CD4-positive, CD25-positive, alpha-beta regulatory T cell (primary cell): ENCODE results near the gene XCR1. TPM values are rescaled to one million over a fixed set of nuclear protein-coding genes. Genes with fewer than 3 reads are reported as not detected.
"Not testable (repeated sequence)": the region's sequence is repeated elsewhere in the genome, so short reads cannot be mapped to it uniquely, and the experiment has no call there.

Source experiments
- ATAC-seq, 2 donors: fragments of 150-1000 bp; cut with Tn5 transposase; one replicate each; pipeline ENCODE4 v1.10.0; 2021; ENCODE audit warnings: low read depth in 2 of 2, moderate number of reproducible peaks in 2 of 2, moderate library complexity in 1 of 2
- DNase-seq, 3 donors: peaks; one replicate each; pipeline versions ENCODE4 v3.0.0 to v3.0.0-alpha.2; 2012 to 2022; ENCODE audit warnings: mixed read lengths in 1 of 3
- H3K27ac ChIP-seq: one replicate; pipeline ENCODE4 v1.7.0; 2013; ENCODE audit warnings: mild to moderate bottlenecking, low read length; ENCODE audit not compliant: insufficient read depth, poor library complexity, severe bottlenecking
- H3K27me3 ChIP-seq: one replicate; pipeline ENCODE4 v1.7.0; 2013; ENCODE audit warnings: low read length; ENCODE audit not compliant: control insufficient read depth, insufficient read depth
- H3K36me3 ChIP-seq: one replicate; pipeline ENCODE4 v1.7.0; 2013; ENCODE audit warnings: mild to moderate bottlenecking, low read length, moderate library complexity; ENCODE audit not compliant: control insufficient read depth, insufficient read depth
- H3K4me1 ChIP-seq: 2 replicates; pipeline ENCODE4 v1.7.0; 2013; ENCODE audit warnings: mild to moderate bottlenecking, low read length; ENCODE audit not compliant: insufficient read depth, control insufficient read depth, poor library complexity, severe bottlenecking
- H3K4me3 ChIP-seq: one replicate; pipeline ENCODE4 v1.7.0; 2013; ENCODE audit warnings: low read depth, mild to moderate bottlenecking, low read length, moderate library complexity
- H3K9me3 ChIP-seq, 2 experiments: 1 replicate in 1 of 2; 2 replicates in 1 of 2; pipeline ENCODE4 v1.7.0; 2013; ENCODE audit warnings: low read length in 2 of 2, mild to moderate bottlenecking in 1 of 2, moderate library complexity in 1 of 2; ENCODE audit not compliant: control insufficient read depth in 2 of 2
- H3K27ac Mint-ChIP-seq, 3 donors: one replicate each; pipeline ENCODE4 v1.8.0; 2020 to 2022; ENCODE audit warnings: mild to moderate bottlenecking in 3 of 3, mixed read lengths in 3 of 3, moderate library complexity in 2 of 3
- H3K27me3 Mint-ChIP-seq: one replicate; pipeline ENCODE4 v1.8.0; 2022; ENCODE audit warnings: mild to moderate bottlenecking, mixed read lengths
- H3K36me3 Mint-ChIP-seq: one replicate; pipeline ENCODE4 v1.8.0; 2020; ENCODE audit warnings: mixed read lengths
- H3K4me1 Mint-ChIP-seq, 4 donors: one replicate each; pipeline ENCODE4 v1.8.0; 2020 to 2022; ENCODE audit warnings: mixed read lengths in 4 of 4, mild to moderate bottlenecking in 1 of 4
- H3K4me3 Mint-ChIP-seq, 4 donors: one replicate each; pipeline ENCODE4 v1.8.0; 2020 to 2022; ENCODE audit warnings: mild to moderate bottlenecking in 4 of 4, mixed read lengths in 4 of 4, moderate library complexity in 3 of 4
- H3K9me3 Mint-ChIP-seq, 7 donors: one replicate each; pipeline ENCODE4 v1.8.0; 2020 to 2022; ENCODE audit warnings: mixed read lengths in 7 of 7, mild to moderate bottlenecking in 3 of 7, moderate library complexity in 2 of 7
- polyA plus RNA-seq, 4 donors: library from polyadenylated mRNA; unstranded; fragments of 300-500 nt; fragmentation: Illumina TruSeq; gene quantifications; one replicate each; pipeline ENCODE4 v1.2.3, GENCODE V29; 2021
- total RNA-seq: library from RNA; stranded (reverse); gene quantifications from one replicate; pipeline ENCODE4 v1.2.3, GENCODE V29; 2022

XCR1 gene
- total and polyA plus RNA-seq, 5 donors from 2014 or later = not detected

DNA sequence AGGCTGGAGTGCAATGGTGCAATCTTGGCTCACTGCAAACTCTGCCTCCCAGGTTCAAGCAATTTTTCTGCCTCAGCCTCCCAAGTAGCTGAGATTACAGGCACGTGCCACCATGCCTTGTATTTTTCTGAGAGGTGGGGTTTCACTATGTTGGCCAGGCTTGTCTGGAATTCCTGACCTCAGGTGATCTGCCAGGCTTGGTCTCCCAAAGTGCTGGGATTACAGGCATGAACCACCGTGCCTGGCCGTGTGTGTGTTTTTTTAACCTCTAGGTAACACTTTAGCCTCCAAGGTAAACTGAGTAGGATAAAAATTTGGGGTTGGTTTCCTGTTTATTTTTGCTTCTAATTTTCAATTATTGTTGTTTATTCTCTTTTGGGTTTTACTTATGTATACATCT is 10.8 kb upstream of the XCR1 start:
- H3K9me3 ChIP-seq, H3K4me3 Mint-ChIP-seq, H3K4me1 Mint-ChIP-seq, H3K27ac ChIP-seq, DNase-seq, H3K27ac Mint-ChIP-seq, H3K4me3 ChIP-seq, H3K4me1 ChIP-seq, H3K36me3 Mint-ChIP-seq, H3K27me3 ChIP-seq, H3K9me3 Mint-ChIP-seq, ATAC-seq, H3K36me3 ChIP-seq: not testable (repeated sequence)
- H3K27me3 Mint-ChIP-seq = peaks cover 19% of the 10 kb centered on the region

DNA sequence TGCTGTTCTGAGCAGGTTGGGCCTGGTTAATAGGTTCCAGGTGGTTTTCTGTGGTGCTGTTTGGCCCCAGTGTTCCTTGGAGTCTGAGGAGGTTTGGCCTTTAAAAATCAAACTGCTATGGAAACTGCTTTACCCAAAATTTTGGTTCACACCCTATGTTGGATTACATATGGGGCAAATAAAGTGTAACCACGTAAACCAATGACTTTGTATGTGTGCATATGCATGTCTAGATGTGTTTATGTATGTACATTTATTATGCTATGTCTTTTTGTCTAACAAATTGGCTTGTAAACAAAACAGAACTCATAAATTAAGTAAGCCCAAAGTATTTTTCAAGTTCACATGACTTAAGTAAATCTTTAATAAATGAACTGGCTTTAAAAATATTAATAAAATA is 8.9 kb upstream of the XCR1 start:
- ATAC-seq (no peak), DNase-seq (no peak)
- Histone ChIP-seq H3K36me3 (no peaks in the 10 kb centered on the region), H3K9me3 (no peaks in the 10 kb centered on the region), H3K27ac (no peak overlapping the region), H3K27me3 (no peaks in the 10 kb centered on the region), H3K4me3 (no peak overlapping the region), H3K4me1 (no peaks in the 10 kb centered on the region)
- Mint-ChIP-seq H3K27me3 (peaks cover 8% of the 10 kb centered on the region), H3K36me3 (no peaks in the 10 kb centered on the region), H3K4me3 (no peak overlapping the region), H3K27ac (no peak overlapping the region), H3K4me1 (no peaks in the 10 kb centered on the region), H3K9me3 (peaks cover 0 to 3% (median 0%) of the 10 kb centered on the region in 7 donors)

DNA sequence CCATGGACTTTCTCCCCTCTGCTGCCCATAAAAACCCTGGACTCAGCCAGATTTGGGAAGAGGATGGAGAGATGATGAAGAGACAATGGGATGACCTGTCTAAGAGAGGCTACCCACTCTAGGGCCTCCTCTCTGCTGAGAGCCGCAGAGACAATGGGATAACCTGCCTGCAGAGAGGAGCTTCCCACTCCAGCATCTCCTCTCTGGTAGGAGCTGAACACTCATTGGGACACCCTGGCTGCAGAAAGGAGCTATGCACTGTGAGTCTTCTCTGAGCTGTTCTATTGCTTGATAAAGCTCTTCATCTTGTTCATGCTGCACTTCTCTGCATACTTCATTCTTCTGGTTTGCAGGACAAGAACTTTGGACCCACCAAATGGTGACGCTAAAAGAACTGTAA is 4.5 kb upstream of the XCR1 start:
- Histone ChIP-seq H3K4me1 (no peaks in the 10 kb centered on the region), H3K4me3 (no peak overlapping the region), H3K36me3 (no peaks in the 10 kb centered on the region), H3K27me3 (no peaks in the 10 kb centered on the region), H3K9me3 (peaks cover 0 to 6% of the 10 kb centered on the region in 2 experiments), H3K27ac (no peak overlapping the region)
- Mint-ChIP-seq H3K4me3 (no peak overlapping the region), H3K36me3 (no peaks in the 10 kb centered on the region), H3K27me3 (no peaks in the 10 kb centered on the region), H3K9me3 (peaks cover 0 to 8% (median 3%) of the 10 kb centered on the region in 7 donors), H3K4me1 (no peaks in the 10 kb centered on the region), H3K27ac (no peak overlapping the region)
- ATAC-seq (no peak), DNase-seq (no peak)

DNA sequence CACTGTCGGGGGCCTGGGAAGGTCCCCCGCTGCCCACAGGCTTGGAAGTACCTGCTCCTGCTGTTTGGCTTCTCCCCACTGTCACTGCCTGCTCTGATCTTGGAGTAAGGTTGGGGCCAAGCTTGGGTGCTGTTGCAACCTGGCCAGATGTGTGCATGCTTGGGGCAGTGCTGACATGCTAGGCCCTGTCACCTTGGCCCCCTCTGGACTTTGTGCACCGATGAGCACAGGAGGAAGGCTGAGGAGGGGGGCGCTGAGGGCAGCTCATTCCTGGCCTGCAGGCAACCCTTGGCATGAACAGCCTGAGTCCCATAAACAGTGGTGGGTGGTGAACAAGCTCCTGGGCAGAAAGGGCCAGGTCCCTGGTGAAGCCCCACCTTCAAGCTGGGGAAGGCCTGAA is 4.0 kb upstream of the XCR1 start:
- ATAC-seq (no peak), DNase-seq (no peak)
- H3K36me3 ChIP-seq = no peaks in the 10 kb centered on the region
- no peak overlapping the region for H3K27ac ChIP-seq
- Mint-ChIP-seq H3K9me3 (peaks cover 0 to 8% (median 3%) of the 10 kb centered on the region in 7 donors), H3K4me3 (no peak overlapping the region), H3K27me3 (no peaks in the 10 kb centered on the region), H3K27ac (no peak overlapping the region), H3K36me3 (no peaks in the 10 kb centered on the region), H3K4me1 (no peaks in the 10 kb centered on the region)
- no peaks in the 10 kb centered on the region for H3K27me3 ChIP-seq
- peaks cover 0 to 6% of the 10 kb centered on the region in 2 experiments for H3K9me3 ChIP-seq
- H3K4me1 ChIP-seq = no peaks in the 10 kb centered on the region
- no peak overlapping the region for H3K4me3 ChIP-seq

DNA sequence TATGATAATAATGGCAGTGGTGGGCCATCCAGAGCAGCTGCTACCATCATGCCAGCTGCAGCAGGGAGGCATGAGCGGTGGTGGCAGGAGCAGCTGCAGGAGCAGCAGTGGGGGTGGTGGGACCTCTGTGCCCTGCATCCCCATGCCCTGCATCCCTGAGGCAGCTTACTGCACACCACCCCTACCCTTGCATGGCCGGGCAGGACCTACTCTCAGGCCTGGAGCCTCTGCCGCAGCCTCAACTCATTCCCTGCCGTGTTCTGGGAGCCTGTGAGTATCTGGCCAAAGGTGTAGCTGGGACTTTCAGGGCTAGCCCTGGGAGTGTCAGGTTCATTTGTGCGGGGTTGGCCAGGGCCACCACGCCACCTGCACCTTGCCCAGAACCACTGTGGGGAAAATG is 3.3 kb upstream of the XCR1 start:
- Histone ChIP-seq H3K36me3 (no peaks in the 10 kb centered on the region), H3K4me3 (no peak overlapping the region), H3K27me3 (no peaks in the 10 kb centered on the region), H3K9me3 (peaks cover 0 to 6% of the 10 kb centered on the region in 2 experiments), H3K4me1 (no peaks in the 10 kb centered on the region), H3K27ac (no peak overlapping the region)
- H3K27ac Mint-ChIP-seq = no peak overlapping the region
- no peaks in the 10 kb centered on the region for H3K36me3 Mint-ChIP-seq
- ATAC-seq = no peak
- no peak overlapping the region for H3K4me3 Mint-ChIP-seq
- H3K9me3 Mint-ChIP-seq = peaks cover 0 to 8% (median 3%) of the 10 kb centered on the region in 7 donors
- no peaks in the 10 kb centered on the region for H3K27me3 Mint-ChIP-seq
- DNase-seq = no peak
- no peaks in the 10 kb centered on the region for H3K4me1 Mint-ChIP-seq

DNA sequence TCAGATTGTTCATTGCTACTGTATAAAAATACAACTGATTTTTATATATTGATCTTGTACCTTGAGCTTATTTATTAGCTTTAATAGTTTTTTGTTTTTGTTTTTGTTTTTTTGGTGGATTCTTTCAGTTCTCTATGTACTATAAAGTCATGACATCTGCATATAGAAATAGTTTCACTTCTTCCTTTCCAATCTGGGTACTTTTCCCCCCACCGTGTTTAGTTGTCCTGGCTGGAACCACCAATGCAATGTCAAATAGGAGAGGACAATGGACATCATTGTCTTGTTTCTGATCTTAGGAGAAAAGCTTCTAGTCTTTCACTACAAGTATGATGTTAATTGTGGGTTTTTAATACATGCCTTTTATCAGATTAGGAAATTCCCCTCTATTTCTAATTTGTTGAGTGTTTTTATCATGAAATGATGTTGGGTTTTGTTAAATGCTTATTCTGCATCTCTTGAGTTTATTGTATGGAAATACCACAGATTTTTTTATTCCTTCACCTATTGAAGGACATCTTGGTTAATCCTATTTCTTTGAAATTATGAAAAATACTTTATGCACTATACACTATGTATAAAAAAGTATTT is 2.8 kb upstream of the XCR1 start:
- Mint-ChIP-seq H3K9me3 (peaks cover 0 to 8% (median 3%) of the 10 kb centered on the region in 7 donors), H3K27me3 (no peaks in the 10 kb centered on the region), H3K4me1 (no peaks in the 10 kb centered on the region), H3K36me3 (no peaks in the 10 kb centered on the region), H3K27ac (no peak overlapping the region), H3K4me3 (no peak overlapping the region)
- Histone ChIP-seq H3K4me3 (no peak overlapping the region), H3K9me3 (peaks cover 0 to 6% of the 10 kb centered on the region in 2 experiments), H3K36me3 (no peaks in the 10 kb centered on the region), H3K4me1 (no peaks in the 10 kb centered on the region), H3K27ac (no peak overlapping the region), H3K27me3 (no peaks in the 10 kb centered on the region)
- DNase-seq (no peak), ATAC-seq (no peak)

DNA sequence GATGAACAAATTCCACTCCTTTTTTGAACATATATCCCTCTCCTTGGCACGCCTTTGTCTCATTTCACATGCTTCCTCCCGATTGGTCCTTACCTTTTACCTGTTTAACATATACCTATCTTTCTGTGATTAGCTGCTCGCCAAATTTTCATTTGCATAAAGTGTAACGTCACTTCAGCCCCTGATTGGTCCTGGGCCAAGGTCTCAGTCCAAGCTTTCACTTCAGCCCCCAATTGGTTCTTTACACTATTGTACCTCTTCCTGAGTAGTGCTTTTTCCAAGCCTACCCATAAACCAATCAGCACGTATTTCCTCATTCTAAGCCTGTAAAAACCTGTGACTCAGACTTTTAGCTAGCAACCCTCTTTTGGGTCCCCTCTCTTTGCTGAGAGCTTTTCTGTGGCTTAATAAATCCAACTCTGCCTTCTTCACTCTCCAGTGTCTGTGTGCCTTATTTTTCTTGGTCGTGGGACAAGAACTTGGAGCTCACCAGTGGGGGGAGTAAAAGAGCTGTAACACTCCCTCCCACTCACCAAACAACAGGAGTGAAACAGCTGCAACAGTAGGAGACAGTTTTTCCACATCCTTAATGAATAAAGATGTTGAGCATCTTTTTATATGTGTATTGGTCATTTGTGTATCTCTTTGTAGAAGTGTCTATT is 584 bp upstream of the XCR1 start:
- no peaks in the 10 kb centered on the region for H3K4me1 Mint-ChIP-seq
- ATAC-seq = no peak
- H3K36me3 Mint-ChIP-seq = no peaks in the 10 kb centered on the region
- H3K4me3 ChIP-seq = no peak overlapping the region
- H3K27me3 Mint-ChIP-seq = peaks cover 8% of the 10 kb centered on the region
- no peaks in the 10 kb centered on the region for H3K27me3 ChIP-seq
- H3K9me3 Mint-ChIP-seq = peaks cover 0 to 8% (median 3%) of the 10 kb centered on the region in 7 donors
- peaks cover 0 to 6% of the 10 kb centered on the region in 2 experiments for H3K9me3 ChIP-seq
- no peaks in the 10 kb centered on the region for H3K36me3 ChIP-seq
- no peaks in the 10 kb centered on the region for H3K4me1 ChIP-seq
- no peak overlapping the region for H3K27ac Mint-ChIP-seq
- H3K4me3 Mint-ChIP-seq = peak overlapping the region in 1 of 4 donors; percentile 87
- H3K27ac ChIP-seq = no peak overlapping the region
- no peak for DNase-seq

DNA sequence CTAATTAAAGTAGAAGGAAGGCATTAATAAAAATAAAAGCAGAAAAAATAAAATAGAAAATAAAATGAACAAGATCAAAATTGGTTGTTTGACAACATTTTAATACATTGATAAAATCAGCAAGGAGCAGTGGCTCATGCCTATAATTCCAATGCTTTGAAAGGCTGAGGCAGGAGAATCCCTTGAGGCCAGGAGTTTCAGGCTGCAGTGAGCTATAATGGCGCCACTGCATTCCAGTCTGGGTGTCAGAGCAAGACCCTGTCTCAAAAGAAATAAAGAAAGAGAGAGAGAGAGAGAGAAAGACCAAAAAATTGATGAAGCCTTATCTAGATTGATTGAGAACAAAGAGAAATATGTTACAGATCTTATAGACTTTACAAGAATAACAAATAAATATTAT is 2.1 kb downstream of the XCR1 start:
- no peak for DNase-seq
- Mint-ChIP-seq H3K9me3 (peaks cover 0 to 8% (median 3%) of the 10 kb centered on the region in 7 donors), H3K27ac (no peak overlapping the region), H3K4me1 (no peaks in the 10 kb centered on the region), H3K36me3 (no peaks in the 10 kb centered on the region), H3K4me3 (no peak overlapping the region), H3K27me3 (peaks cover 8% of the 10 kb centered on the region)
- H3K4me1 ChIP-seq = no peaks in the 10 kb centered on the region
- H3K36me3 ChIP-seq = no peaks in the 10 kb centered on the region
- no peak overlapping the region for H3K27ac ChIP-seq
- no peak for ATAC-seq
- no peaks in the 10 kb centered on the region for H3K27me3 ChIP-seq
- H3K9me3 ChIP-seq = peaks cover 0 to 6% of the 10 kb centered on the region in 2 experiments
- no peak overlapping the region for H3K4me3 ChIP-seq
